Hepatocyte (in vitro differentiated cells): Measurements from ENCODE around the gene NTRK3.

Experiments used
- CTCF ChIP-seq: fragments of 200-600 bp; sonication (generic); IDR thresholded peaks from 2 replicates; pipeline ENCODE4 v1.5.1; 2016; ENCODE audit warnings: antibody characterized with exemption, mild to moderate bottlenecking; ENCODE audit not compliant: poor library complexity
- EZH2 ChIP-seq: fragments of 200-600 bp; sonication (generic); IDR thresholded peaks from 2 replicates; pipeline ENCODE4 v1.6.1; 2016; ENCODE audit warnings: antibody characterized with exemption, mild to moderate bottlenecking, borderline replicate concordance
- EZH2phosphoT487 ChIP-seq: fragments of 200-600 bp; sonication (generic); IDR thresholded peaks from one replicate; pipeline ENCODE4 v1.6.1; 2018; ENCODE audit warnings: antibody characterized with exemption, mild to moderate bottlenecking, low read depth, moderate library complexity; ENCODE audit not compliant: unreplicated experiment, severe bottlenecking

DNA sequence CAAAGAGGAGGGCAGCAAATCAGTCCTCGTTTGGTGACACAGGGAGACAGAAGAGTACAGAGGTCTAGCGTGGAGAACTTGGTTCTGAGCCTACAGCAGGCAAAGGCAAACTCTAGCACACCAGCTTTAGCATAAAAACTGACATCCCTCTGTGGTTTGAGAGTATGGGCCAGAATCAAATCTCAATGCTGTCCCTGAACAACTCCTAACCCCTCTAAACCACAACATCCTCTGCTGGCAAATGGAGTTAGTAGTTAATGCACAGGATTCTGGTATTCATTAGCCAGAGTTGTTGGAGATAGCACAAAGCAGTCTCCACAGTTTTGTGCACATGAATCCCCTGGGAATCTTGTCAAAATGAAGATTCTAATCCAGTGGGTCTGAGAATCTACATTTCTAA is 315.8 kb downstream of the NTRK3 start:
- TF ChIP-seq CTCF, result no peak
- no peak for TF ChIP-seq EZH2phosphoT487
- TF ChIP-seq EZH2, result no peak
